Common myeloid progenitor, CD34-positive (primary cell): ENCODE measurements around the gene CDPF1.

Experiments used
- CTCF ChIA-PET: fragments of 350-600 bp; sonication (Branson Sonifier 250); formaldehyde crosslinking; loops from one replicate; lab custom pipeline; 2021; ENCODE audit warnings: antibody characterized with exemption; lab: Charles Lee
- POLR2A ChIA-PET: fragments of 350-600 bp; sonication (Branson Sonifier 250); formaldehyde crosslinking; loops from one replicate; lab custom pipeline; 2021; ENCODE audit warnings: antibody characterized with exemption; lab: Charles Lee
- DNase-seq, 3 donors: peaks; one replicate each; pipeline versions ENCODE4 v3.0.0 to v3.0.0-alpha.2; 2013
- H3K27ac ChIP-seq, 2 experiments: 1 replicate in 1 of 2; 2 replicates in 1 of 2; pipeline ENCODE4 v1.7.0; 2013; ENCODE audit warnings: inconsistent platforms in 2 of 2, low read length in 2 of 2, mild to moderate bottlenecking in 2 of 2, low read depth in 1 of 2, moderate library complexity in 1 of 2; ENCODE audit not compliant: severe bottlenecking in 2 of 2, insufficient read depth in 1 of 2, poor library complexity in 1 of 2
- H3K27me3 ChIP-seq, 5 experiments: replicated peaks in 2 of 5; 1 replicate in 3 of 5; 2 replicates in 2 of 5; pipeline versions ENCODE4 v1.6.1 to v1.7.0; 2013; ENCODE audit warnings: low read length in 4 of 5, mild to moderate bottlenecking in 2 of 5, moderate library complexity in 2 of 5, inconsistent platforms in 1 of 5; ENCODE audit not compliant: insufficient read depth in 5 of 5, control insufficient read depth in 4 of 5
- H3K36me3 ChIP-seq, 4 experiments: 1 replicate in 2 of 4; 2 replicates in 2 of 4; pipeline versions ENCODE4 v1.6.1 to v1.7.0; 2013; ENCODE audit warnings: low read length in 3 of 4, control low read depth in 1 of 4, mild to moderate bottlenecking in 1 of 4; ENCODE audit not compliant: control insufficient read depth in 4 of 4, insufficient read depth in 4 of 4
- H3K4me1 ChIP-seq, 4 experiments: 1 replicate in 3 of 4; 2 replicates in 1 of 4; pipeline versions ENCODE4 v1.6.1 to v1.7.1; 2013; ENCODE audit warnings: low read length in 3 of 4, mild to moderate bottlenecking in 3 of 4, control low read depth in 1 of 4, inconsistent platforms in 1 of 4, moderate library complexity in 1 of 4; ENCODE audit not compliant: control insufficient read depth in 4 of 4, insufficient read depth in 4 of 4; ENCODE audit errors: control extremely low read depth in 1 of 4
- H3K4me3 ChIP-seq, 7 experiments: 1 replicate in 4 of 7; 2 replicates in 3 of 7; pipeline versions ENCODE4 v1.5.1 to v1.7.0; 2013; ENCODE audit warnings: mild to moderate bottlenecking in 7 of 7, low read length in 6 of 7, moderate library complexity in 6 of 7, inconsistent platforms in 2 of 7, low read depth in 2 of 7, control low read depth in 1 of 7; ENCODE audit not compliant: insufficient read depth in 4 of 7, control insufficient read depth in 1 of 7; ENCODE audit errors: extremely low read depth in 1 of 7
- H3K9me3 ChIP-seq, 5 experiments: 1 replicate in 4 of 5; 2 replicates in 1 of 5; pipeline versions ENCODE4 v1.6.1 to v1.7.1; 2013; ENCODE audit warnings: low read length in 4 of 5, mild to moderate bottlenecking in 2 of 5, inconsistent platforms in 1 of 5, low read depth in 1 of 5, moderate library complexity in 1 of 5; ENCODE audit not compliant: control insufficient read depth in 4 of 5, insufficient read depth in 2 of 5; ENCODE audit errors: control extremely low read depth in 1 of 5
- WGBS: methylation state at CpG from one replicate; pipeline ENCODE4 v1.1.5; 2013; ENCODE audit not compliant: insufficient coverage; 5-methylcytosine and 5-hydroxymethylcytosine counted together

The CDPF1 gene

GRCh38 chr22:46220921-46221320, 29.2 kb downstream of the CDPF1 start:
- ChIA-PET CTCF (no interaction called here), POLR2A (no interaction called here)
- peaks cover 16 to 49% (median 33%) of the 10 kb centered on the region in 4 experiments for H3K36me3 ChIP-seq
- 93% methylated on average over 3 of the region's 5 CpGs for WGBS
- no peak overlapping the region for H3K4me3 ChIP-seq
- no peak for DNase-seq
- no peaks in the 10 kb centered on the region for H3K9me3 ChIP-seq
- H3K4me1 ChIP-seq, result no peaks in the 10 kb centered on the region
- no peak overlapping the region for H3K27ac ChIP-seq
- no peaks in the 10 kb centered on the region for H3K27me3 ChIP-seq

- CTCF ChIA-PET, result no interaction called here
- no peaks in the 10 kb centered on the region for H3K9me3 ChIP-seq
- no peak overlapping the region for H3K27ac ChIP-seq
- peaks cover 14 to 51% (median 33%) of the 10 kb centered on the region in 4 experiments for H3K36me3 ChIP-seq
- WGBS, result 88% methylated on average over 9 of the region's 10 CpGs
- peak in 2 of 3 donors; percentile 20 to 32 for DNase-seq
- no peaks in the 10 kb centered on the region for H3K4me1 ChIP-seq
- no peaks in the 10 kb centered on the region for H3K27me3 ChIP-seq
- POLR2A ChIA-PET, result no interaction called here
- no peak overlapping the region for H3K4me3 ChIP-seq
These were observed 30.5 kb downstream of the CDPF1 start for GRCh38 chr22:46219636-46220035.

- Histone ChIP-seq H3K27me3 (no peaks in the 10 kb centered on the region), H3K36me3 (peaks cover 14 to 64% (median 35%) of the 10 kb centered on the region in 4 experiments), H3K27ac (no peak overlapping the region), H3K4me1 (no peaks in the 10 kb centered on the region), H3K4me3 (no peak overlapping the region), H3K9me3 (peaks cover 0 to 17% (median 12%) of the 10 kb centered on the region in 5 experiments)
- ChIA-PET CTCF (no interaction called here), POLR2A (no interaction called here)
- WGBS, result 98% methylated on average over 26 of the region's 28 CpGs
- no peak for DNase-seq
These were observed 35.5 kb downstream of the CDPF1 start for GRCh38 chr22:46214616-46215015.

GRCh38 chr22:46214149-46214548, 35.9 kb downstream of the CDPF1 start:
- POLR2A ChIA-PET, result no interaction called here
- CTCF ChIA-PET, result no interaction called here

GRCh38 chr22:46213052-46213451, 37.0 kb downstream of the CDPF1 start:
- H3K27ac ChIP-seq, result no peak overlapping the region
- POLR2A ChIA-PET, result no interaction called here
- peaks cover 2 to 31% (median 15%) of the 10 kb centered on the region in 5 experiments for H3K9me3 ChIP-seq
- CTCF ChIA-PET, result no interaction called here
- H3K4me3 ChIP-seq, result no peak overlapping the region
- peaks cover 9 to 68% (median 25%) of the 10 kb centered on the region in 4 experiments for H3K36me3 ChIP-seq
- no peaks in the 10 kb centered on the region for H3K4me1 ChIP-seq
- WGBS, result 100% methylated on average over 3 of the region's 4 CpGs
- no peak for DNase-seq
- H3K27me3 ChIP-seq, result no peaks in the 10 kb centered on the region

More at GRCh38 chr22:46214149-46214548, 35.9 kb downstream of the CDPF1 start:
- H3K27me3 ChIP-seq, result no peaks in the 10 kb centered on the region
- no peak overlapping the region for H3K4me3 ChIP-seq
- peaks cover 0 to 21% (median 12%) of the 10 kb centered on the region in 5 experiments for H3K9me3 ChIP-seq
- 97% methylated on average over 29 of the region's 29 CpGs for WGBS
- H3K36me3 ChIP-seq, result peaks cover 10 to 64% (median 31%) of the 10 kb centered on the region in 4 experiments
- H3K4me1 ChIP-seq, result no peaks in the 10 kb centered on the region
- H3K27ac ChIP-seq, result no peak overlapping the region
- DNase-seq, result no peak

GRCh38 chr22:46212195-46212594, 37.9 kb downstream of the CDPF1 start:
- peaks cover 9 to 71% (median 23%) of the 10 kb centered on the region in 4 experiments for H3K36me3 ChIP-seq
- WGBS, result 94% methylated on average over 2 of the region's 4 CpGs
- ChIA-PET CTCF (interaction anchor here (0.6 kb wide), 1 partner anchor 44 kb away, joined by 4 read pairs; no protein-coding TSS in a partner anchor), POLR2A (no interaction called here)
- H3K27me3 ChIP-seq, result no peaks in the 10 kb centered on the region
- H3K9me3 ChIP-seq, result peaks cover 2 to 35% (median 15%) of the 10 kb centered on the region in 5 experiments
- H3K27ac ChIP-seq, result no peak overlapping the region
- H3K4me1 ChIP-seq, result no peaks in the 10 kb centered on the region
- DNase-seq, result no peak
- H3K4me3 ChIP-seq, result no peak overlapping the region

- no peaks in the 10 kb centered on the region for H3K4me1 ChIP-seq
- WGBS, result 100% methylated on average over 1 of the region's 1 CpG
- H3K4me3 ChIP-seq, result no peak overlapping the region
- ChIA-PET CTCF (no interaction called here), POLR2A (no interaction called here)
- peak; percentile 11 to 40 (median 19) for DNase-seq
- H3K36me3 ChIP-seq, result peaks cover 7 to 61% (median 13%) of the 10 kb centered on the region in 4 experiments
- H3K27ac ChIP-seq, result no peak overlapping the region
- no peaks in the 10 kb centered on the region for H3K27me3 ChIP-seq
- H3K9me3 ChIP-seq, result peaks cover 2 to 48% (median 25%) of the 10 kb centered on the region in 5 experiments
These were observed 40.8 kb downstream of the CDPF1 start for GRCh38 chr22:46209262-46209661.
